Stimulated activated CD8-positive, alpha-beta memory T cell treated with anti-CD3 and anti-CD28 coated beads, Interleukin-7, amount 100 ng/mL, for 48 hours (primary cell): ENCODE data around the gene HSD17B8.
"Not testable (repeated sequence)": the region's sequence is repeated elsewhere in the genome, so short reads cannot be mapped to it uniquely, and the experiment has no call there.

Experiments
- DNase-seq, 2 donors: peaks; one replicate each; pipeline ENCODE4 v3.0.0-alpha.2; 2020; ENCODE audit warnings: low read depth in 1 of 2; ENCODE audit errors: extremely low read depth in 1 of 2

The HSD17B8 gene

DNA sequence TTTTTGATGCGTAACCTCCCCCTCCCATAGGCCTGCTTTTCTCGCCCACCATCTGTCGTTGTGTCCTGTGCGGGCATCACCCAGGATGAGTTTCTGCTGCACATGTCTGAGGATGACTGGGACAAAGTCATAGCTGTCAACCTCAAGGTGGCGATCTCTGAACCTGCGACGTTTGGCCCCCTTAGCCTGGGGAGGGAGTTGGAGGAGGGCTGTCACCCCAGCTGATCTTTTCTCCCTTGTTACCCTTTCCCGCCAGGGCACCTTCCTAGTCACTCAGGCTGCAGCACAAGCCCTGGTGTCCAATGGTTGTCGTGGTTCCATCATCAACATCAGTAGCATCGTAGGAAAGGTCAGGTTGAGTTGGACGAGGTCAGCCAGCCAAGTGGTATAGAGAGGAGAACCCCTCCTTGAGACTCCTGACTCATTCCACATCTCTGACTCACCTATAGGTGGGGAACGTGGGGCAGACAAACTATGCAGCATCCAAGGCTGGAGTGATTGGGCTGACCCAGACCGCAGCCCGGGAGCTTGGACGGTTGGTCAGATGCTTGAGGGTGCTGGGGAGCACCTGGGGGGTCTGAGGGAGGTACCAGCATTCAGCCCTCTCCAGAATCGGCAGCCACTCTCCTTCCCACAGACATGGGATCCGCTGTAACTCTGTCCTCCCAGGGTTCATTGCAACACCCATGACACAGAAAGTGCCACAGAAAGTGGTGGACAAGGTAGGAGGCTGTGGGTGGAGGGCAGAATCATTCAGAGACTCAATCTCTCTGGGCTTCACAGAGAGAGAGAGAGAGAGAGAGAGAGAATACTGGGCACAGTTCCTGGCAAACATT lies 954 bp downstream of the HSD17B8 start:
- DNase-seq, result peak; percentile 41 to 70

- no peak for DNase-seq
Observed at GRCh38 chr6:33206027-33206863, 1.8 kb downstream of the HSD17B8 start.

- DNase-seq, result no peak
Observed at GRCh38 chr6:33206864-33207551, 2.6 kb downstream of the HSD17B8 start.

DNA sequence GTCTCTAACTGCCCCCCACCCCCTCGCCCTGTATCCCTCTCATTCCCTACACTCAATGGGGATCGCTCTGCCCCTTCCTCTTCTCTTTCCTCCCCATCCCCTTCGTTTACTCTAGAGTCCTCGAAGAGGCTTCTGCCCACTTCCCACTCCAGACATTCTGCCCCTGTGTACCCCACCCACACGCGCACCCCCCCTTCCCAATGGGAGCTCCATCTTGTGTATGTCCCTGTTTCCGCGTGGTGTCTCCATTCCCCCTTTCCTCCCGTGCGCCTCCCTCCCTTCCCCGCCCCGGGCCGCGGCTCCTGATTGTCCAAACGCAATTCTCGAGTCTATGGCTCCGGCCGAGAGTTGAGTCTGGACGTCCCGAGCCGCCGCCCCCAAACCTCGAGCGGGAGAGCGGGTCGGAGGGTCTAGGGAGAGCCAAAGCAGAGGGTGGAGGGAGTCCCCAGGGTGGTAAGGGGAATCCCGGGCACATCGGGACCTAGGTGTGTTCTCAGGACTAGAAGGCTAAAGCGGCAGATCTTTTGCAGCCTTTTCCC lies 3.2 kb downstream of the HSD17B8 start:
- DNase-seq, result no peak

- peak; percentile 67 to 68 for DNase-seq
Observed at GRCh38 chr6:33208091-33208967, 3.9 kb downstream of the HSD17B8 start, which contains the start of gene RING1. RING1 (plus strand) TSS chr6:33208500; CDS start chr6:33208823, 323 bp downstream.

DNA sequence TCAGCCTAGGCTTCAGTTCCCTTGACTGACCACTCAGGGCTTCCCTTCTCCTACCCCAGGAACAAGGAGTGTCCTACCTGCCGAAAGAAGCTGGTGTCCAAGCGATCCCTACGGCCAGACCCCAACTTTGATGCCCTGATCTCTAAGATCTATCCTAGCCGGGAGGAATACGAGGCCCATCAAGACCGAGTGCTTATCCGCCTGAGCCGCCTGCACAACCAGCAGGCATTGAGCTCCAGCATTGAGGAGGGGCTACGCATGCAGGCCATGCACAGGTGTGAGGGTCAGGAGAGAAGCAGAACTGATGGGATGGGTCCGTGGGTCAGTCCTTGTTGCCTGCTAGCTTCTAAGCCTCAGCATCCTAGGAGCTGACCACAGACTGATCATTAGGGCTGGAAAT lies 5.4 kb downstream of the HSD17B8 start:
- no peak for DNase-seq

GRCh38 chr6:33211136-33211535 lies 6.7 kb downstream of the HSD17B8 start:
- DNase-seq, result no peak

GRCh38 chr6:33211666-33212422 lies 7.4 kb downstream of the HSD17B8 start:
- DNase-seq, result no peak

DNA sequence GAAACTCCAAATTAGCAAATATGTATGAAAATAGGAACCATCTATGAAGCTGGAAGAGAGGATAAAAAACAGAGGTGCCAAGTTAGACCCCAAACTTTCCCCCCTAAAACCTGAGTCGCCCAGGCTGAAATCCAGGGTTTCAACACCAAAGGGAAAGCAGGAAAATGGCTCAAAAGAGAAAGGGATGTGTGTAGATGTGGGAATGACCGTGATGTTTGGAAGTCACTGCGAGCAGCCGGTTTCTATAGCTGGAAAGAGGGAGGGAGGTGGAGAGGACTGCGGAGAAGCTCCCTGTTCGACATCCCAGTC lies 8.4 kb downstream of the HSD17B8 start:
- no peak for DNase-seq

- no peak for DNase-seq
Observed at GRCh38 chr6:33213166-33213988, 8.9 kb downstream of the HSD17B8 start.

DNA sequence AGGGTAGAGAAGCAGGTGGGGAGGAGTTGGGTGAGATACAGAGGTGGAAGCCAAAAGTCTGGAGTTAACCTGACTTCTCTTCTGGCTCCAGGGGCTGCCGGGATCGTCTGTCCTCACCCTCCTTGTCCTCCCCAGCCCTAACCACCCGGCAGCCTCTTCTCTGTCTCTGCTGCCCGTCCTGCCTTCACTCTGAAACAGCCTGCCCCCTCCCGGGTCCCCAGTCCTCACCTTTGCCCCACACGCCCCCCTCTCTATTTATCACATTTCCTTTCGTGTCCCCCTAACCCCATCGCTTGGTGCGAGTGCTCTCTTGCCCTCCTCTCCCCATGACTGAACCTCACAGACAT lies 9.5 kb downstream of the HSD17B8 start:
- no peak for DNase-seq

- DNase-seq, result no peak
Observed at GRCh38 chr6:33215271-33216116, 11.0 kb downstream of the HSD17B8 start.

DNA sequence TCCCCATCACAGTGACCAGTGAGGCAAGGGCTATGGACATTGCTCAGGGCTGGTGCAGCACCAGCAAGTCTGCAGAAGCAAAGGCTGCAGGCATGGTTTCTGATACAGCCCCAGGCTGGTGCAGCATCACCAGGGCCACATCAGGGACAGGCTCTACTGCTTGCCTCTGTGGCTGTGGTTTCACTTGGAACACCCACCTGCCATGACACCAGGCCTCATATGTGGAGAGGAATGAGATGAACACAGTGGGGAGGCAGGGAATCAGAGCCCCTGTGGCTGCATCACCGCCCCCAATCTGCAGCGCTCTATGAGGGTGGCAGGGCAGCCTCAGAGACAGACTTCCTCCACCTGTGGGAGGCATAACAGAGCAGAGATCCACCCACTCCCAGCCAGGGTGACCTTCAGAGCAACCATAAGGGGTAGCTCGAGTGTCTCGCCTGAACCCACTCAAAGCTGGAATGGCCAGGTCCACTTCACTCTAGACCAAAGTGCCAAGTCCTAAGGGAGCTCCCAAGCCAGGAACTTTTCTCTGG lies 11.7 kb downstream of the HSD17B8 start:
- no peak for DNase-seq

- no peak for DNase-seq
Observed at GRCh38 chr6:33217246-33217645, 12.8 kb downstream of the HSD17B8 start.

DNA sequence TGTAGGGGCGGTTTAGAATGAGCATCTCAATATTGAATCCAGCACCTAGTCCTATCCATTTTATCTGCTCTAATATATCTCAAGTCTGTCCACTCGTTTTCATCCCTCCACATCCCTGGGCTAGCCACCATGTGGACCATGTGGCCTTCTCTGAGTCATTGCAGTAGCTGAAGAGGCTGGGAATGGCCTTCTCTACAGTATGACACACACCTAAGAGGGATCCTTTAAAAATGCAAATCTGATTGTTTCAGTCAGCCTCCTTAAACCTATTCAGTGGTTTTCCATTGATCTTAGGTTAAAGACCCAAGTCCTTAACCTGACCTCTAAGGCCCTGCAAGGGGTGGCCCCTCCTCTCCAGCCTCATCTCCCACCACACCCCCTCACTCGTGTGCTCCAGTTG lies 13.2 kb downstream of the HSD17B8 start:
- no peak for DNase-seq

DNA sequence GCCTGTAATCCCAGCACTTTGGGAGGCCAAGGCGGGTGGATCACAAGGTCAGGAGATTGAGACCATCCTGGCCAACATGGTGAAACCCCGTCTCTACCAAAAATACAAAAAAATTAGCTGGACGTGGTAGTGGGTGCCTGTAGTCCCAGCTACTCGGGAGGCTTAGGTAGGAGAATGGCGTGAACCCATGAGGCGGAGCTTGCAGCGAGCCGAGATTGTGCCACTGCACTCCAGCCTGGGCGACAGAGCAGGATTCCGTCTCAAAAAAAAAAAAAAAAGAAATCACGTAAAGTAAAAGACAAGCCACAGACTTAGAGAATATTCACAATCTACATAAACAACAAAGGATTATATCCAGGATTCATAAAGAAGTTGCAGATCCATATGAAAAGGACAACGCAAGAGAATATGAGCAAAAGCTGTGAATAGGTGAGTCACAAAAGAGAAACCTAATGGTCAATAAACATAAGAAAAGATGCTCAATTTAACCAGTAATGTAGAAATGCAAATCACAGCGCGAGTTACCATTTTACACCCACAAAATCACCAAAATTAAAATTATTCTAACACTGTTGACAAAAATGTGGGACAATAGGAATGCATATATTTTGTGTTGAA lies 22.2 kb downstream of the HSD17B8 start:
- DNase-seq, result not testable (repeated sequence)

DNA sequence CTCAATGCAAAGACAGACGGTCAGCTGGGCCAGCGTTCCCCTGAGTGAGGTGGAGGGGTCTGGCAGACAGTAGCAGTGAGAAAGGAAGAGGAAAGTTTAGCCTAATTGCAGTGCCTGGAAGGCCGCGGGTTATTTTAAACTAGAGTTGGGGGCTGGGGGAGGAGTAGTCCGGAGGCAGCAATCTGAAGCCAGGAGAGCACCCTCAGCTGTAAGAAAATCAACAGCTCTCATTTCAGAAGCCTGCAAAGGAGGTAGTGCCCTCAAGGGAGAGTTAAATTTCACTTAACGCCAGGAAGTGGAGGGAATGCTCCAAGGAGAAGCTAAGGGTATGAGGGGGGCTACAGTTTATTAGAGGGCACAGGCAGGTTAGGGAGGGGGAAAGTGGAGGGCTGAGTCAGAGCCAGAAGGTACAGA lies 30.8 kb downstream of the HSD17B8 start:
- DNase-seq, result no peak
